Natural killer cell (primary cell): Measurements from ENCODE around the gene ENTREP1. TPM values are rescaled to one million over a fixed set of nuclear protein-coding genes. Genes with fewer than 3 reads are reported as not detected.

Source experiments
- ATAC-seq, 3 donors: fragments of 150-1000 bp in 2 of 3; fragments of 200-7000 bp in 1 of 3; cut with Tn5 transposase; 1 replicate in 1 of 3; 2 replicates in 2 of 3; pipeline ENCODE4 v1.10.0; 2021; ENCODE audit warnings: mild to moderate bottlenecking in 2 of 3, moderate library complexity in 2 of 3
- DNase-seq, 2 donors: peaks; one replicate each; pipeline versions ENCODE4 v3.0.0 to v3.0.0-alpha.2; 2013 to 2021; ENCODE audit warnings: mixed read lengths in 1 of 2
- H3K27ac ChIP-seq: one replicate; pipeline ENCODE4 v1.5.1; 2013; ENCODE audit warnings: mild to moderate bottlenecking, low read length
- H3K27me3 ChIP-seq: one replicate; pipeline ENCODE4 v1.6.1; 2013; ENCODE audit warnings: low read length; ENCODE audit not compliant: control insufficient read depth, insufficient read depth
- H3K36me3 ChIP-seq: one replicate; pipeline ENCODE4 v1.6.1; 2013; ENCODE audit warnings: low read length; ENCODE audit not compliant: control insufficient read depth, insufficient read depth
- H3K4me1 ChIP-seq: one replicate; pipeline ENCODE4 v1.6.1; 2013; ENCODE audit warnings: low read length; ENCODE audit not compliant: control insufficient read depth, insufficient read depth
- H3K4me3 ChIP-seq: one replicate; pipeline ENCODE4 v1.5.1; 2013; ENCODE audit warnings: low read length
- H3K9me3 ChIP-seq: one replicate; pipeline ENCODE4 v1.6.1; 2013; ENCODE audit warnings: low read length; ENCODE audit not compliant: control insufficient read depth, insufficient read depth
- H3K27ac Mint-ChIP-seq, 2 donors: one replicate each; pipeline ENCODE4 v1.8.0; 2022; ENCODE audit warnings: mild to moderate bottlenecking in 2 of 2, mixed read lengths in 2 of 2, moderate library complexity in 1 of 2
- H3K27me3 Mint-ChIP-seq, 2 donors: one replicate each; pipeline ENCODE4 v1.8.0; 2022; ENCODE audit warnings: low read depth in 2 of 2, mixed read lengths in 2 of 2
- H3K36me3 Mint-ChIP-seq: one replicate; pipeline ENCODE4 v1.8.0; 2022; ENCODE audit warnings: mixed read lengths
- H3K4me1 Mint-ChIP-seq, 2 donors: one replicate each; pipeline ENCODE4 v1.8.0; 2022; ENCODE audit warnings: mixed read lengths in 2 of 2
- H3K4me3 Mint-ChIP-seq: one replicate; pipeline ENCODE4 v1.8.0; 2022; ENCODE audit warnings: mild to moderate bottlenecking, moderate library complexity, mixed read lengths
- H3K9me3 Mint-ChIP-seq, 2 donors: one replicate each; pipeline ENCODE4 v1.8.0; 2022; ENCODE audit warnings: mixed read lengths in 2 of 2
- WGBS: methylation state at CpG from one replicate; pipeline ENCODE4 v1.1.7; 2013; ENCODE audit warnings: missing lambda C conversion rate; ENCODE audit not compliant: insufficient coverage; 5-methylcytosine and 5-hydroxymethylcytosine counted together
- intact Hi-C: fragments of 100-400 bp; cut with micrococcal nuclease; formaldehyde crosslinking; loops from one replicate; pipeline ENCODE4 v1.14.2; 2022
- total RNA-seq, 4 donors: library from RNA; stranded (reverse); fragments of 120-200 nt in 1 of 4; gene quantifications; one replicate each; pipeline versions ENCODE4 v1.2.3 to v1.2.4, GENCODE V29; 2013 to 2022
- TF ChIP-seq, protein P1 (sequence below): fragments of 200-600 bp; IDR thresholded peaks from one replicate; pipeline ENCODE4 v1.8.0; 2022; ENCODE audit warnings: antibody characterized with exemption

ENTREP1 gene
- total RNA-seq, 3 donors from 2014 or later (not counting 1 experiment from before 2014, with no cell fraction given), result not detected

DNA sequence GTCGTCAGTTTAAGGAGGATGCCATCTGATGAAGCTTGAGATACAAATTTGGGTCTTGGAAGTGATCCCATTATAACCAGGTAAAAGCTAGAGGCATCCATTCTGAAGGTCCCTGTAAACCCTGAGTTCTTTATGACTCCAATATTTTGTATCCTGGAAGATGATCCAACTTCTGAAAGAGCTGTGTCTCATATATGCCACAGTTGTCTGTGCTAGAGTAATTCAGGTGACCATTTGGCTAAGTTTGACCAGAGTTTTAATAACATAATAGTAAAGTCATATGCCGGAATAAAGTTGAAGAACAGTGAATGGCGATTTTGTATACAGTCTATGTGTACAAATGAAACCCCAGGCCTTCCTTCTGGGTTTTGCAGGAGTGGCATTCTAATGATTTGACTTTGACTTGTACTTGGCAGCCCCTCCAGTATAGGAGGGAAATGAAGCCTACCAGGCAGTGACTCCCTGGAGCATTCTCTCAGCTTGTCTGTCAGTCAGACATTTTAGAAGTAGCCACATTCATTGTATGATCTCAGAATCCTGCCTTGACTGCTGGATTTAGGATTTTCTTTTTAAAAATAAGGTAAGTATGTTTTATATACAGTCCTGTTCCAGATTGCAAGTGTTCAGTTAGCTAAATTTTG lies 39.6 kb downstream of the ENTREP1 start:
- no peaks in the 10 kb centered on the region for H3K36me3 Mint-ChIP-seq
- Histone ChIP-seq H3K27ac (no peak overlapping the region), H3K27me3 (no peaks in the 10 kb centered on the region), H3K36me3 (no peaks in the 10 kb centered on the region), H3K4me1 (no peaks in the 10 kb centered on the region), H3K9me3 (no peaks in the 10 kb centered on the region), H3K4me3 (no peak overlapping the region)
- 75% methylated on average over 3 of the region's 3 CpGs for WGBS
- TF ChIP-seq, protein P1, sequence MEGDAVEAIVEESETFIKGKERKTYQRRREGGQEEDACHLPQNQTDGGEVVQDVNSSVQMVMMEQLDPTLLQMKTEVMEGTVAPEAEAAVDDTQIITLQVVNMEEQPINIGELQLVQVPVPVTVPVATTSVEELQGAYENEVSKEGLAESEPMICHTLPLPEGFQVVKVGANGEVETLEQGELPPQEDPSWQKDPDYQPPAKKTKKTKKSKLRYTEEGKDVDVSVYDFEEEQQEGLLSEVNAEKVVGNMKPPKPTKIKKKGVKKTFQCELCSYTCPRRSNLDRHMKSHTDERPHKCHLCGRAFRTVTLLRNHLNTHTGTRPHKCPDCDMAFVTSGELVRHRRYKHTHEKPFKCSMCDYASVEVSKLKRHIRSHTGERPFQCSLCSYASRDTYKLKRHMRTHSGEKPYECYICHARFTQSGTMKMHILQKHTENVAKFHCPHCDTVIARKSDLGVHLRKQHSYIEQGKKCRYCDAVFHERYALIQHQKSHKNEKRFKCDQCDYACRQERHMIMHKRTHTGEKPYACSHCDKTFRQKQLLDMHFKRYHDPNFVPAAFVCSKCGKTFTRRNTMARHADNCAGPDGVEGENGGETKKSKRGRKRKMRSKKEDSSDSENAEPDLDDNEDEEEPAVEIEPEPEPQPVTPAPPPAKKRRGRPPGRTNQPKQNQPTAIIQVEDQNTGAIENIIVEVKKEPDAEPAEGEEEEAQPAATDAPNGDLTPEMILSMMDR, result no peak
- H3K4me1 Mint-ChIP-seq, result no peaks in the 10 kb centered on the region
- peaks cover under 1 to 21% of the 10 kb centered on the region in 2 donors for H3K27me3 Mint-ChIP-seq
- no peak for DNase-seq
- peaks cover 3 to 5% of the 10 kb centered on the region in 2 donors for H3K9me3 Mint-ChIP-seq
- no peak for ATAC-seq
- H3K27ac Mint-ChIP-seq, result no peak overlapping the region
- intact Hi-C loops, result no loop called here
- H3K4me3 Mint-ChIP-seq, result no peak overlapping the region

DNA sequence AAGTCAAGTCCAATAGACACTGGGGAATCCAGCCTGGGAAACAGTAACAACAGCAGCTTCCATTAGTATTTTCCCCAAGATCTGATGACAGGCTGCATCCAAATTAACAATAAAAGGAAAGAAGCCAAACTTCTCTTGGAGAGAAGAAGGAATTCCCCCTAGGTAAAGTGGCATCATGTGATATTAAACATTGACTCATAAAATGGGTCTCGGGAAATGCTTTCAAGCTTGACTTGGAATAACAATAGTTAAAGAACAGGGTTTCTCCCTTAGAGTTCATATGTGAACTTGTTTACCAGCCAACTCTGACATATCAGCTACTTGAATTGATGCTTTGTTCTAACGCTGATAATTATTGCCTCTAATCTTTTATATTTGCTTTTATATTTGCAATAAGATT lies 45.4 kb downstream of the ENTREP1 start:
- ATAC-seq (no peak), DNase-seq (no peak)
- peaks cover 3% of the 10 kb centered on the region in 2 donors for H3K9me3 Mint-ChIP-seq
- H3K4me1 Mint-ChIP-seq, result no peaks in the 10 kb centered on the region
- intact Hi-C loops, result loop anchor here (10.0 kb wide), 1 partner anchor 54 kb away; no protein-coding TSS in a partner anchor
- peaks cover 0 to 16% of the 10 kb centered on the region in 2 donors for H3K27me3 Mint-ChIP-seq
- H3K36me3 Mint-ChIP-seq, result no peaks in the 10 kb centered on the region
- Histone ChIP-seq H3K27ac (no peak overlapping the region), H3K36me3 (no peaks in the 10 kb centered on the region), H3K4me1 (no peaks in the 10 kb centered on the region), H3K4me3 (no peak overlapping the region), H3K9me3 (no peaks in the 10 kb centered on the region), H3K27me3 (no peaks in the 10 kb centered on the region)
- H3K27ac Mint-ChIP-seq, result no peak overlapping the region
- 100% methylated on average over 1 of the region's 2 CpGs for WGBS
- TF ChIP-seq, protein P1, result no peak
- no peak overlapping the region for H3K4me3 Mint-ChIP-seq

DNA sequence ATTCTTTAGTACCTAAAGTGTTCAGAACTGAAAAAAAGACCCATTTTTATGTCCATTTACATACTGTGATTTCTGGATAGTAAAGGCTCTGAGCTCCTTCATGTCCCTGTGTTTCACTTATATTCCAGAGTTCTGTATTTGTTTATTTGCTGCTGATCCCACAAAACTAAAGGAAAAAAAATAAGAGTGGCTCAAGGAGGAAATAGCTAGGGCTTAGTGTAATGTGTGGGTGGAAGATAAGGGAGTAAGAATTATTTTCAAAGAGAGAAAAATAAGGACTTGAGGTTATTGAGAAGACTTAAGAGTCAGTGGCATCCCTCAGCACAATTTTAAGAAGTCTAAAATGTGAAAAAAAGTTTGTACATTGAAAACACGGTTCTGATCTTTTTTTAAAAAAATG lies 46.0 kb downstream of the ENTREP1 start:
- Mint-ChIP-seq H3K27ac (no peak overlapping the region), H3K9me3 (peaks cover 3% of the 10 kb centered on the region in 2 donors), H3K4me3 (no peak overlapping the region), H3K4me1 (no peaks in the 10 kb centered on the region), H3K36me3 (no peaks in the 10 kb centered on the region), H3K27me3 (peaks cover 0 to 13% of the 10 kb centered on the region in 2 donors)
- Histone ChIP-seq H3K4me3 (no peak overlapping the region), H3K36me3 (no peaks in the 10 kb centered on the region), H3K27ac (no peak overlapping the region), H3K9me3 (no peaks in the 10 kb centered on the region), H3K27me3 (no peaks in the 10 kb centered on the region), H3K4me1 (no peaks in the 10 kb centered on the region)
- ATAC-seq (no peak), DNase-seq (no peak)
- TF ChIP-seq, protein P1, result no peak
- intact Hi-C loops, result loop anchor here (10.0 kb wide), 1 partner anchor 54 kb away; no protein-coding TSS in a partner anchor
- 0% methylated on average over 1 of the region's 1 CpG for WGBS

DNA sequence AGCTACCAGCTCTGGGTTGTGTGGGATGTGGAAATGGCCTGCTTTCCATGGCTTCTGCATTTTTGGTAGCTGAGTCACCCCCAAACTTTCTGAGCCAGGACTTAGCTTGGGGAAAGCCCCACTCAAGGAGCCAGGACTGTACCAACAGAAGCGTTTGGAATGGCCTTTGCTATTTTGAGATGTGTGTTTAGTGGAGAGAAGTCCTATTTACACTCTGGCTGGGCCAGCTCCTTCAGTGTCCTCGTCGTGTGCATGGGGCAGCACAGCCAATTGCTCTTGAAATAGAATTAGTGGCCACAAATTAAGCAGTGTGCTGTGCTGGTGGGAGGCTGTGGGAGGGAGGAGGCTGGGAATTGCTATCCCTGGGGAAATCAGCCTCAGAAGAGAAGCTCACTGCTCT lies 51.6 kb downstream of the ENTREP1 start:
- 76% methylated on average over 3 of the region's 3 CpGs for WGBS

More for the DNA sequence above, 51.6 kb downstream of the ENTREP1 start:
- Mint-ChIP-seq H3K27ac (no peak overlapping the region), H3K4me1 (no peaks in the 10 kb centered on the region), H3K4me3 (no peak overlapping the region), H3K36me3 (no peaks in the 10 kb centered on the region), H3K27me3 (no peaks in the 10 kb centered on the region), H3K9me3 (no peaks in the 10 kb centered on the region)
- H3K27me3 ChIP-seq, result no peaks in the 10 kb centered on the region
- no peaks in the 10 kb centered on the region for H3K4me1 ChIP-seq
- no peaks in the 10 kb centered on the region for H3K36me3 ChIP-seq
- no peak overlapping the region for H3K4me3 ChIP-seq
- TF ChIP-seq, protein P1, result no peak
- DNase-seq, result no peak
- no peaks in the 10 kb centered on the region for H3K9me3 ChIP-seq
- intact Hi-C loops, result loop anchor here (10.0 kb wide), 1 partner anchor 48 kb away; no protein-coding TSS in a partner anchor
- H3K27ac ChIP-seq, result no peak overlapping the region
- ATAC-seq, result no peak
